ENCODE measurements around the gene KIFC3. TPM values are rescaled to one million over a fixed set of nuclear protein-coding genes. Genes with fewer than 3 reads are reported as not detected.

The KIFC3 gene
- total and polyA plus RNA-seq, 2 donors (not counting 1 experiment from before 2014, with no cell fraction given): 0.07 to 0.67 TPM

- Histone ChIP-seq H3K4me2 (replicated peaks; ENCODE audit: low read depth, low read length, poor library complexity, severe bottlenecking) (no peak overlapping the region), H3K9ac (ENCODE audit: low read length) (no peak overlapping the region), H3K27ac (ENCODE audit: low read length in 2 of 2) (no peak overlapping the region), H3K36me3 (replicated peaks in 1 of 2; ENCODE audit: control extremely low read depth in 1 of 2, control insufficient read depth in 1 of 2, extremely low read depth in 1 of 2, insufficient read depth in 2 of 2, low read length in 1 of 2) (no peaks in the 10 kb centered on the region), H4K20me1 (ENCODE audit: control insufficient read depth, insufficient read depth, low read length, poor library complexity, severe bottlenecking) (no peaks in the 10 kb centered on the region), H3K79me2 (ENCODE audit: control insufficient read depth, insufficient read depth, low read length) (no peaks in the 10 kb centered on the region), H3K4me3 (ENCODE audit: control extremely low read depth in 1 of 5, extremely low read depth in 1 of 5, insufficient read depth in 1 of 5, low read depth in 2 of 5, low read length in 4 of 5) (no peak overlapping the region), H3K9me3 (ENCODE audit: control extremely low read depth in 1 of 3, control insufficient read depth in 2 of 3, insufficient read depth in 1 of 3, low read length in 2 of 3) (no peaks in the 10 kb centered on the region), H2AFZ (ENCODE audit: insufficient read depth, low read depth, low read length, poor library complexity, severe bottlenecking) (peak overlapping the region; percentile 33), H3K4me1 (ENCODE audit: control insufficient read depth in 2 of 2, insufficient read depth in 2 of 2, low read length in 2 of 2) (no peaks in the 10 kb centered on the region), H3K27me3 (replicated peaks in 1 of 4; ENCODE audit: control extremely low read depth in 1 of 4, control insufficient read depth in 3 of 4, insufficient read depth in 4 of 4, low read length in 3 of 4) (peaks cover 0 to 3% (median 0%) of the 10 kb centered on the region in 4 experiments)
- intact Hi-C loops (cut with micrococcal nuclease): no loop called here
- Mint-ChIP-seq H3K9me3 (ENCODE audit: insufficient read depth) (no peaks in the 10 kb centered on the region), H3K4me3 (no peak overlapping the region), H3K27me3 (peaks cover 16% of the 10 kb centered on the region), H3K27ac (no peak overlapping the region), H3K4me1 (no peaks in the 10 kb centered on the region)
- ATAC-seq (ENCODE audit: low read depth) (no peak), DNase-seq (no peak)
- TF ChIP-seq EZH2 (IDR thresholded peaks at IDR 0.05; ENCODE audit: borderline replicate concordance, insufficient read depth, low read depth, low read length, poor library complexity, severe bottlenecking) (no peak), CTCF (IDR thresholded peaks at IDR 0.05) (no peak)
- WGBS (ENCODE audit: insufficient coverage): 9% methylated on average over 15 of the region's 16 CpGs
- POLR2A ChIA-PET: no interaction called here
- CTCF ChIA-PET: interaction anchor here (1.2 to 1.8 kb wide), 2 partner anchors 8 to 22 kb away, joined by 3 to 4 read pairs; no protein-coding TSS in a partner anchor
Measured at GRCh38 chr16:57815987-57816745, 13.9 kb upstream of the KIFC3 start.

GRCh38 chr16:57814896-57815295 lies 12.6 kb upstream of the KIFC3 start:
- Histone ChIP-seq H4K20me1 (ENCODE audit: control insufficient read depth, insufficient read depth, low read length, poor library complexity, severe bottlenecking) (no peaks in the 10 kb centered on the region), H3K27ac (ENCODE audit: low read length in 2 of 2) (no peak overlapping the region), H3K4me3 (ENCODE audit: control extremely low read depth in 1 of 5, extremely low read depth in 1 of 5, insufficient read depth in 1 of 5, low read depth in 2 of 5, low read length in 4 of 5) (no peak overlapping the region), H3K9ac (ENCODE audit: low read length) (no peak overlapping the region), H3K36me3 (replicated peaks in 1 of 2; ENCODE audit: control extremely low read depth in 1 of 2, control insufficient read depth in 1 of 2, extremely low read depth in 1 of 2, insufficient read depth in 2 of 2, low read length in 1 of 2) (no peaks in the 10 kb centered on the region), H3K9me3 (ENCODE audit: control extremely low read depth in 1 of 3, control insufficient read depth in 2 of 3, insufficient read depth in 1 of 3, low read length in 2 of 3) (no peaks in the 10 kb centered on the region), H3K27me3 (replicated peaks in 1 of 4; ENCODE audit: control extremely low read depth in 1 of 4, control insufficient read depth in 3 of 4, insufficient read depth in 4 of 4, low read length in 3 of 4) (peaks cover 0 to 10% (median 2%) of the 10 kb centered on the region in 4 experiments), H3K4me1 (ENCODE audit: control insufficient read depth in 2 of 2, insufficient read depth in 2 of 2, low read length in 2 of 2) (no peaks in the 10 kb centered on the region), H3K79me2 (ENCODE audit: control insufficient read depth, insufficient read depth, low read length) (no peaks in the 10 kb centered on the region), H2AFZ (ENCODE audit: insufficient read depth, low read depth, low read length, poor library complexity, severe bottlenecking) (no peak overlapping the region), H3K4me2 (replicated peaks; ENCODE audit: low read depth, low read length, poor library complexity, severe bottlenecking) (no peak overlapping the region)
- ATAC-seq (ENCODE audit: low read depth) (no peak), DNase-seq (no peak)
- CTCF ChIA-PET: no interaction called here
- WGBS (ENCODE audit: insufficient coverage): 74% methylated on average over 2 of the region's 3 CpGs
- POLR2A ChIA-PET: no interaction called here
- H3K27me3 Mint-ChIP-seq: peaks cover 20% of the 10 kb centered on the region
- H3K27ac Mint-ChIP-seq: no peak overlapping the region
- intact Hi-C loops (cut with micrococcal nuclease): no loop called here
- no peak overlapping the region for H3K4me3 Mint-ChIP-seq
- peaks cover 3% of the 10 kb centered on the region for H3K4me1 Mint-ChIP-seq
- TF ChIP-seq EZH2 (IDR thresholded peaks at IDR 0.05; ENCODE audit: borderline replicate concordance, insufficient read depth, low read depth, low read length, poor library complexity, severe bottlenecking) (no peak), CTCF (IDR thresholded peaks at IDR 0.05) (no peak)
- H3K9me3 Mint-ChIP-seq (ENCODE audit: insufficient read depth): no peaks in the 10 kb centered on the region
